ENCODE data around the gene SLF2.

SLF2 gene

GRCh38 chr10:100980711-100981110 is 67.9 kb downstream of the SLF2 start:
- DNase-seq: peak in 1 of 2 donors; percentile 2

- DNase-seq: peak in 1 of 2 donors; percentile 1
Observed at GRCh38 chr10:100981178-100981772, 68.5 kb downstream of the SLF2 start.

- DNase-seq: no peak
Observed at GRCh38 chr10:100982916-100983830, 70.4 kb downstream of the SLF2 start.

- no peak for DNase-seq
Observed at GRCh38 chr10:100983868-100984671, 71.3 kb downstream of the SLF2 start.

GRCh38 chr10:100984672-100985177 is 72.0 kb downstream of the SLF2 start:
- no peak for DNase-seq

GRCh38 chr10:100985336-100985735 is 72.6 kb downstream of the SLF2 start:
- no peak for DNase-seq

- no peak for DNase-seq
Observed at GRCh38 chr10:100986623-100986951, 73.8 kb downstream of the SLF2 start.

GRCh38 chr10:100986952-100987684 is 74.4 kb downstream of the SLF2 start, which contains the start of the genes MRPL43 and TWNK:
MRPL43 (minus strand) TSS chr10:100987497; CDS start chr10:100987443, 54 bp downstream.
TWNK (plus strand) TSS chr10:100987543; CDS start chr10:100988211, 668 bp downstream.
- peak; percentile 82 to 84 for DNase-seq

GRCh38 chr10:100987685-100988049 is 74.9 kb downstream of the SLF2 start:
- DNase-seq: no peak

- DNase-seq: no peak
Observed at GRCh38 chr10:100988166-100988565, 75.4 kb downstream of the SLF2 start.

- no peak for DNase-seq
Observed at GRCh38 chr10:100989088-100989487, 76.3 kb downstream of the SLF2 start.

- DNase-seq: no peak
Observed at GRCh38 chr10:100993986-100994708, 81.4 kb downstream of the SLF2 start.

GRCh38 chr10:100995181-100995580 is 82.4 kb downstream of the SLF2 start:
- no peak for DNase-seq

GRCh38 chr10:100996678-100997359 is 84.1 kb downstream of the SLF2 start:
- peak in 1 of 2 donors; percentile 17 for DNase-seq

- peak; percentile 60 to 71 for DNase-seq
Observed at GRCh38 chr10:100997360-100998182, 84.8 kb downstream of the SLF2 start.

- peak; percentile 61 to 63 for DNase-seq
Observed at GRCh38 chr10:100998183-100998990, 85.6 kb downstream of the SLF2 start.

- peak; percentile 78 to 80 for DNase-seq
Observed at GRCh38 chr10:100998991-100999741, 86.4 kb downstream of the SLF2 start.

- no peak for DNase-seq
Observed at GRCh38 chr10:100999742-101000126, 87.0 kb downstream of the SLF2 start, which contains the start of gene LZTS2. LZTS2 (plus strand) TSS chr10:100999808; CDS start chr10:101002539, 2,731 bp downstream.
